Adipocyte (in vitro differentiated cells): ENCODE measurements around the gene SPEF1.

Experiments
- DNase-seq: peaks from one replicate; pipeline ENCODE4 v3.0.0-alpha.2; 2015; ENCODE audit warnings: low read depth
- H3K27me3 ChIP-seq: replicated peaks from 2 replicates; pipeline ENCODE4 v1.7.0; 2013; ENCODE audit warnings: mild to moderate bottlenecking, low read length, moderate library complexity; ENCODE audit not compliant: control insufficient read depth, insufficient read depth
- H3K36me3 ChIP-seq: 2 replicates; pipeline ENCODE4 v1.7.0; 2013; ENCODE audit warnings: low read length, mild to moderate bottlenecking, moderate library complexity; ENCODE audit not compliant: control insufficient read depth, insufficient read depth, severe bottlenecking
- H3K4me1 ChIP-seq: 2 replicates; pipeline ENCODE4 v1.7.0; 2013; ENCODE audit warnings: mild to moderate bottlenecking, low read length, moderate library complexity; ENCODE audit not compliant: control insufficient read depth, insufficient read depth
- H3K4me3 ChIP-seq: 2 replicates; pipeline ENCODE4 v1.7.0; 2013; ENCODE audit warnings: mild to moderate bottlenecking, low read length, moderate library complexity
- H3K9ac ChIP-seq: 2 replicates; pipeline ENCODE4 v1.7.0; 2013; ENCODE audit warnings: mild to moderate bottlenecking, low read length, moderate library complexity
- H3K9me3 ChIP-seq: 2 replicates; pipeline ENCODE4 v1.7.0; 2013; ENCODE audit warnings: mild to moderate bottlenecking, low read length, moderate library complexity; ENCODE audit not compliant: control insufficient read depth

Gene SPEF1

GRCh38 chr20:3730803-3731672 lies 50.2 kb downstream of the SPEF1 start:
- no peak overlapping the region for H3K4me3 ChIP-seq
- H3K9me3 ChIP-seq, result no peaks in the 10 kb centered on the region
- no peaks in the 10 kb centered on the region for H3K36me3 ChIP-seq
- peaks cover 29% of the 10 kb centered on the region for H3K27me3 ChIP-seq
- DNase-seq, result no peak
- H3K9ac ChIP-seq, result no peak overlapping the region
- peaks cover 10% of the 10 kb centered on the region for H3K4me1 ChIP-seq

GRCh38 chr20:3729811-3730540 lies 51.3 kb downstream of the SPEF1 start:
- DNase-seq, result no peak
- H3K27me3 ChIP-seq, result peaks cover 29% of the 10 kb centered on the region
- no peaks in the 10 kb centered on the region for H3K9me3 ChIP-seq
- no peak overlapping the region for H3K4me3 ChIP-seq
- no peaks in the 10 kb centered on the region for H3K36me3 ChIP-seq
- H3K4me1 ChIP-seq, result peaks cover 10% of the 10 kb centered on the region
- H3K9ac ChIP-seq, result no peak overlapping the region

- Histone ChIP-seq H3K4me3 (no peak overlapping the region), H3K9me3 (no peaks in the 10 kb centered on the region), H3K36me3 (no peaks in the 10 kb centered on the region), H3K27me3 (peaks cover 28% of the 10 kb centered on the region), H3K9ac (no peak overlapping the region), H3K4me1 (peaks cover 10% of the 10 kb centered on the region)
- DNase-seq, result no peak
Observed at GRCh38 chr20:3729378-3729777, 51.9 kb downstream of the SPEF1 start.

GRCh38 chr20:3728876-3729275 lies 52.4 kb downstream of the SPEF1 start:
- DNase-seq, result no peak
- H3K27me3 ChIP-seq, result peaks cover 26% of the 10 kb centered on the region
- peaks cover 10% of the 10 kb centered on the region for H3K4me1 ChIP-seq
- no peak overlapping the region for H3K9ac ChIP-seq
- no peaks in the 10 kb centered on the region for H3K36me3 ChIP-seq
- no peak overlapping the region for H3K4me3 ChIP-seq
- no peaks in the 10 kb centered on the region for H3K9me3 ChIP-seq

- H3K4me3 ChIP-seq, result no peak overlapping the region
- DNase-seq, result no peak
- no peaks in the 10 kb centered on the region for H3K9me3 ChIP-seq
- H3K4me1 ChIP-seq, result peaks cover 10% of the 10 kb centered on the region
- H3K9ac ChIP-seq, result peak overlapping the region; percentile 1
- peaks cover 22% of the 10 kb centered on the region for H3K27me3 ChIP-seq
- H3K36me3 ChIP-seq, result no peaks in the 10 kb centered on the region
Observed at GRCh38 chr20:3728354-3728753, 52.9 kb downstream of the SPEF1 start.
